Transverse colon (tissue), 4 donors: ENCODE measurements around the gene SSRP1. TPM values are rescaled to one million over a fixed set of nuclear protein-coding genes. Genes with fewer than 3 reads are reported as not detected.
A peak's percentile ranks its signal among the peaks of the same experiment; 100 is the strongest.

Source experiments
- DNase-seq: peaks from one replicate; pipeline ENCODE4 v3.0.0-alpha.2; 2019
- H3K27ac ChIP-seq, 4 donors: fragments of 200-600 bp; sonication (generic); 2 replicates each; pipeline ENCODE4 v1.5.1; 2016 to 2018; ENCODE audit warnings: inconsistent platforms in 4 of 4
- H3K27me3 ChIP-seq: fragments of 200-600 bp; sonication (generic); 2 replicates; pipeline ENCODE4 v1.5.1; 2017; ENCODE audit warnings: inconsistent platforms
- H3K36me3 ChIP-seq, 4 donors: fragments of 200-600 bp; sonication (generic); 2 replicates each; pipeline ENCODE4 v1.5.1; 2017 to 2019; ENCODE audit warnings: inconsistent platforms in 4 of 4
- H3K4me1 ChIP-seq, 4 donors: fragments of 200-600 bp; sonication (generic); 2 replicates each; pipeline ENCODE4 v1.5.1; 2017 to 2020; ENCODE audit warnings: inconsistent platforms in 4 of 4
- H3K4me3 ChIP-seq, 4 donors: fragments of 200-600 bp; sonication (generic); 1 replicate in 1 of 4; 2 replicates in 3 of 4; pipeline versions ENCODE4 v1.5.1 to v1.6.1; 2017 to 2019; ENCODE audit warnings: inconsistent platforms in 4 of 4
- H3K9me3 ChIP-seq, 2 donors: fragments of 200-600 bp; sonication (generic); 2 replicates each; pipeline ENCODE4 v1.5.1; 2017 to 2019; ENCODE audit warnings: inconsistent platforms in 2 of 2
- CTCF ChIP-seq, 5 experiments: fragments of 200-600 bp in 3 of 5; fragments of 450-650 bp in 2 of 5; sonication (generic) in 3 of 5; IDR thresholded peaks; 1 replicate in 2 of 5; 2 replicates in 3 of 5; pipeline ENCODE4 v1.5.1; 2016 to 2017; ENCODE audit warnings: antibody characterized with exemption in 5 of 5, inconsistent platforms in 3 of 5, mild to moderate bottlenecking in 2 of 5, moderate library complexity in 1 of 5
- EP300 ChIP-seq: sonication (generic); formaldehyde crosslinking; IDR thresholded peaks from one replicate; pipeline ENCODE4 v1.6.1; 2017; ENCODE audit warnings: antibody characterized with exemption, low read depth
- POLR2A ChIP-seq: fragments of 450-650 bp; IDR thresholded peaks from one replicate; pipeline ENCODE4 v1.6.1; 2016; ENCODE audit warnings: antibody characterized with exemption, mild to moderate bottlenecking, moderate library complexity
- POLR2AphosphoS5 ChIP-seq, 3 donors: sonication (generic); formaldehyde crosslinking; IDR thresholded peaks; one replicate each; pipeline ENCODE4 v1.6.1; 2016; ENCODE audit warnings: antibody characterized with exemption in 3 of 3
- WGBS, 2 donors: methylation state at CpG; one replicate each; pipeline ENCODE4 v1.1.5; 2018; ENCODE audit warnings: low coverage in 1 of 2; 5-methylcytosine and 5-hydroxymethylcytosine counted together
- in situ Hi-C, 4 donors: fragments of 200-750 bp; cut with MboI; loops; one replicate each; pipeline versions ENCODE4 v1.15.0 to v1.15.1; 2017; ENCODE audit warnings: low sequenced_read_pairs in 3 of 4, low pct_ligation_motif_present in 1 of 4, low pct_unique_long_range_greater_than_20kb in 1 of 4
- intact Hi-C: fragments of 100-400 bp; cut with DNase I; formaldehyde crosslinking; loops from one replicate; pipeline ENCODE4 v1.15.1; 2023; ENCODE audit warnings: low total_unique reads
- total RNA-seq, 4 donors: library from RNA; depleted of rRNA; stranded (reverse); fragments of >200 nt; gene quantifications; one replicate each; pipeline ENCODE4 v1.1.0, GENCODE V29; 2016

SSRP1 gene
- total RNA-seq, 4 donors from 2014 or later, result 32.0 to 59.4 (median 45.5) TPM

- 71 to 83% methylated on average over 1 to 2 of the region's 2 CpGs for WGBS, 2 donors
- Histone ChIP-seq H3K4me3 (no peak overlapping the region), H3K9me3 (peaks cover 3 to 6% of the 10 kb centered on the region in 2 donors), H3K27ac (no peak overlapping the region), H3K4me1 (peaks cover 4 to 18% (median 12%) of the 10 kb centered on the region in 4 donors), H3K27me3 (no peaks in the 10 kb centered on the region), H3K36me3 (peaks cover 0 to 12% (median 5%) of the 10 kb centered on the region in 4 donors)
- in situ Hi-C loops, result no loop called here
- DNase-seq, result peak; percentile 47
- intact Hi-C loops, result no loop called here
- TF ChIP-seq CTCF (IDR thresholded peaks at IDR 0.05) (no peak), EP300 (no peak), POLR2AphosphoS5 (IDR thresholded peaks at IDR 0.05) (peak in 1 of 3 donors; percentile 16)
Observed at GRCh38 chr11:57294225-57295131, 41.2 kb downstream of the SSRP1 start.

DNA sequence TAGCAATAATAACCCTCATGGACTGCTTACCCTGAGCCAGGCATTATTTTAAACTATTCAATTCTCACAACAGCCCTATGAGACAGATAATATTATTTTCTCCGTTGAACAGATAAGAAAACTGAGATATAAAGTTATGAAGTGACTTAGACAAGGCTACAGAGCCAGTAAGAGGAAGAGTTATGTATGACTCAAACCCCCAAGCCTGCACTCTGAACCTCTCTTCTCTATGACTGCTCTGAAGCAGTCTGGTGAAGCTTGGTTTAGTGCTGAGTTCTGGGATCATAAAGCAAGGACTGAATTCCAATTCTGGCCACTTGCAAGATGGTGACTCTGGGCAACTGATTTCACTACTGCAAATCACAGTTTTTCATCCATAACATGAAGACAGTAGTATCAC is 45.4 kb downstream of the SSRP1 start:
- no peak overlapping the region for H3K4me3 ChIP-seq
- H3K27ac ChIP-seq, result no peak overlapping the region
- no peaks in the 10 kb centered on the region for H3K36me3 ChIP-seq
- WGBS, 2 donors, result 40 to 44% methylated on average over 1 of the region's 1 CpG
- H3K27me3 ChIP-seq, result no peaks in the 10 kb centered on the region
- intact Hi-C loops (no loop called here), in situ Hi-C loops (no loop called here)
- DNase-seq, result no peak
- TF ChIP-seq POLR2AphosphoS5 (IDR thresholded peaks at IDR 0.05) (no peak), CTCF (IDR thresholded peaks at IDR 0.05) (no peak), POLR2A (no peak), EP300 (no peak)
- peaks cover 11 to 28% (median 24%) of the 10 kb centered on the region in 4 donors for H3K4me1 ChIP-seq
- no peaks in the 10 kb centered on the region for H3K9me3 ChIP-seq

DNA sequence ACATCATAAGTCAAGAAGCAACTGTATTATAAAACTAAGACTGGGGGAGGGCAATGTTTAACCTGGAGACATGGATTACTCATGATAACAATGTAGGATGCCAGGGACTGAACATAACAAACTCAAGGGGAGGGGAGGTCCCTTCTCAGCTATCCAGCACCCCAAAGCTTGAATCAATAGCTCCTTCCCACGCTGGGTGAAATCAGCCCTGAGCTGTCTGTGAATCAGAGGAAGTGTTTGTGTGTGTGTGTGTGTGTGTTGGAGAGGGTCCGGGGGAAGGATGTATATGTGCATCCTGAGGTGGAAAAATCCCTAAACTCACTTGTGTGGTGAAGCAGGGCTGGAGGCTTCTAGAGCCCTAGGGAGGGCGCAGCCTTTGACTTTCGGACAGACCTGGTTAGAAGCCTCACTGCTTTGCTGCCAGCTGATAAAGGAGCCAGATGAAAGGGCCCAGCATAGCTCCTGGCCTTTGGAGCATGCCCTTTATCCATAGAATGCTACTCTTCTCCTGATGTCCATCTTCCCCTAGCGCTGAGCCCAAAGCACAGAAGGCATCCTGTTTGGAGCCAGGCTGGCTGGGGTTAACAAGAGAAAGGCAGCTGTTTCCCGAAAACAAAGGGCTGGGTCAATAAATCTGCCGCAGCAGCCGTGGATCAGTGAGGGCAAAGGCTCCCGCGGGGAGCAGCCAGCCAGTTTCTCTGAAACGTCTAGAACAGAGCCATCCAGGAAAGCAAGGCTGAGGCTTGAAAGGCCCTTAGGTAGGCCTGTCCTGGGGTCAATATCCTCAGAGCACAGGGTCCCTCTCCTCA is 46.7 kb downstream of the SSRP1 start:
- Histone ChIP-seq H3K9me3 (no peaks in the 10 kb centered on the region), H3K36me3 (no peaks in the 10 kb centered on the region), H3K4me1 (peaks cover 11 to 19% (median 18%) of the 10 kb centered on the region in 4 donors), H3K27ac (peak overlapping the region; percentile 30 to 64 (median 42)), H3K27me3 (no peaks in the 10 kb centered on the region), H3K4me3 (no peak overlapping the region)
- no peak for DNase-seq
- TF ChIP-seq EP300, result no peak
- TF ChIP-seq POLR2A, result no peak
- TF ChIP-seq CTCF (IDR thresholded peaks at IDR 0.05), result no peak
- no peak for TF ChIP-seq POLR2AphosphoS5 (IDR thresholded peaks at IDR 0.05)
- 20% methylated on average over 11 of the region's 11 CpGs; no CpG with 5 or more reads in 1 of the 2 donors for WGBS, 2 donors
- intact Hi-C loops (no loop called here), in situ Hi-C loops (no loop called here)

GRCh38 chr11:57287884-57288283 is 47.8 kb downstream of the SSRP1 start:
- in situ Hi-C loops, result no loop called here

More at GRCh38 chr11:57287884-57288283, 47.8 kb downstream of the SSRP1 start:
- TF ChIP-seq CTCF (IDR thresholded peaks at IDR 0.05), result no peak
- no peak for TF ChIP-seq EP300
- no peak for TF ChIP-seq POLR2A
- TF ChIP-seq POLR2AphosphoS5 (IDR thresholded peaks at IDR 0.05), result no peak
- 96% methylated on average over 3 of the region's 3 CpGs for whole genome bisulfite sequencing, 2 donors
- Histone ChIP-seq H3K27ac (no peak overlapping the region), H3K4me3 (no peak overlapping the region), H3K9me3 (no peaks in the 10 kb centered on the region), H3K36me3 (no peaks in the 10 kb centered on the region), H3K4me1 (peaks cover 16 to 25% (median 20%) of the 10 kb centered on the region in 4 donors), H3K27me3 (no peaks in the 10 kb centered on the region)
- intact Hi-C loops, result no loop called here
- DNase-seq, result no peak
